Mesendoderm (in vitro differentiated cells): ENCODE results near the gene HOXC6.

ENCODE experiments used
- DNase-seq: peaks from one replicate; pipeline ENCODE4 v3.0.0; 2013
- H2AK5ac ChIP-seq: 2 replicates; pipeline ENCODE4 v1.6.1; 2013; ENCODE audit warnings: low read length, inconsistent platforms
- H2BK120ac ChIP-seq: 2 replicates; pipeline ENCODE4 v1.6.1; 2013; ENCODE audit warnings: low read depth, mild to moderate bottlenecking, low read length, moderate library complexity, mixed read lengths
- H2BK15ac ChIP-seq: replicated peaks from 2 replicates; pipeline ENCODE4 v1.6.1; 2013; ENCODE audit warnings: low read depth, mild to moderate bottlenecking, moderate library complexity
- H2BK5ac ChIP-seq: 2 replicates; pipeline ENCODE4 v1.6.1; 2013; ENCODE audit warnings: low read length, inconsistent platforms
- H3K18ac ChIP-seq: 2 replicates; pipeline ENCODE4 v1.6.1; 2013; ENCODE audit warnings: mild to moderate bottlenecking, low read length, mixed read lengths
- H3K23ac ChIP-seq: one replicate; pipeline ENCODE4 v1.6.1; 2013; ENCODE audit warnings: low read length
- H3K27ac ChIP-seq: 2 replicates; pipeline ENCODE4 v1.5.1; 2013; ENCODE audit warnings: low read depth, mild to moderate bottlenecking, inconsistent platforms, low read length, moderate library complexity
- H3K27me3 ChIP-seq: 2 replicates; pipeline ENCODE4 v1.6.1; 2013; ENCODE audit warnings: low read length, control low read depth, mild to moderate bottlenecking, inconsistent platforms; ENCODE audit not compliant: insufficient read depth, poor library complexity
- H3K36me3 ChIP-seq: 2 replicates; pipeline ENCODE4 v1.6.1; 2013; ENCODE audit warnings: low read length, inconsistent platforms; ENCODE audit not compliant: control insufficient read depth, insufficient read depth
- H3K4ac ChIP-seq: one replicate; pipeline ENCODE4 v1.6.1; 2013; ENCODE audit warnings: low read depth, mild to moderate bottlenecking, low read length, moderate library complexity
- H3K4me1 ChIP-seq: 2 replicates; pipeline ENCODE4 v1.6.1; 2013; ENCODE audit warnings: low read depth, low read length, inconsistent platforms; ENCODE audit not compliant: control insufficient read depth
- H3K4me2 ChIP-seq: 2 replicates; pipeline ENCODE4 v1.6.1; 2013; ENCODE audit warnings: low read length
- H3K4me3 ChIP-seq: 2 replicates; pipeline ENCODE4 v1.5.1; 2013; ENCODE audit warnings: mild to moderate bottlenecking, low read length
- H3K56ac ChIP-seq: one replicate; pipeline ENCODE4 v1.6.1; 2013; ENCODE audit warnings: low read length
- H3K79me1 ChIP-seq: 2 replicates; pipeline ENCODE4 v1.6.1; 2013; ENCODE audit warnings: low read length, inconsistent platforms
- H3K79me2 ChIP-seq: 2 replicates; pipeline ENCODE4 v1.6.1; 2013; ENCODE audit warnings: mild to moderate bottlenecking, low read length; ENCODE audit not compliant: control insufficient read depth, insufficient read depth
- H3K9ac ChIP-seq: 2 replicates; pipeline ENCODE4 v1.6.1; 2013; ENCODE audit warnings: low read length, inconsistent platforms
- H4K5ac ChIP-seq: one replicate; pipeline ENCODE4 v1.6.1; 2013; ENCODE audit warnings: low read length
- H4K8ac ChIP-seq: one replicate; pipeline ENCODE4 v1.6.1; 2013; ENCODE audit warnings: low read depth, mild to moderate bottlenecking, control low read depth, low read length, moderate library complexity
- WGBS: extraction: QIAGEN DNeasy Blood & Tissue Kit; methylation state at CpG from one replicate; pipeline ENCODE4 v1.1.7; 2013; ENCODE audit warnings: low lambda C conversion rate, missing lambda C conversion rate; ENCODE audit not compliant: insufficient coverage; ENCODE audit errors: extremely low coverage; 5-methylcytosine and 5-hydroxymethylcytosine counted together

Gene HOXC6

DNA sequence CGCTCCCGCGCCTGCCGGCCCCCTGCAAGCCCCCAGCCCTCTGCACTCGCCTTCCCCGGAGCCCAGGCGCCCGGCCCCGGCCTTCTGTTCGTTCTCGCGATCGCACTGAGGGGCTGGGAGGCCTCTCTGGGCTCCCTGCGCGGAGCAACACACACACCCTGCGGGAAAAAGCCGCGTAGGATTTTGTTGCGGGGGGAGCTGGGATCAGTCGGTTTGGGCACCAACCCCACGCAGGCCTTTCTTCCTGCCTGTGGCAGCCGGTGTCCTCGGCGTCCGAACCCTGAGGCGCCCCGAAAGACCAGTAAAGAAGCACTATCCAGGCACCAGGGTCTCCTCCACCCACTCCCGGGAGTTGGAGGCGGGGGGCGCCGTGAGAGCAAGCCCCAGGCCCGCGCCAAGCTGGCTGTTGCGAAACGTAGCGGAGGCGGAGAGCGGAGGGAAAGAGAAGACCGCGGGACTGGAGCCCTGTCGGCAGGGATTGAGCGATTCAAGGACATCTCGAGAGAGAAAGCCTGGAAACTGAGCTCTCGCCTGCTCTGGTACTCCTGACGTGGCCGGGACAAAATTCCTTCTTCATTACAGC lies 2.7 kb downstream of the HOXC6 start:
- Histone ChIP-seq H4K5ac (no peak overlapping the region), H3K4me2 (no peak overlapping the region), H3K27me3 (peaks cover 87% of the 10 kb centered on the region), H2BK120ac (no peak overlapping the region), H3K27ac (no peak overlapping the region), H2BK15ac (no peak overlapping the region), H4K8ac (no peak overlapping the region), H3K4me1 (no peaks in the 10 kb centered on the region), H3K23ac (no peak overlapping the region), H2AK5ac (no peak overlapping the region), H3K79me2 (no peaks in the 10 kb centered on the region), H3K36me3 (no peaks in the 10 kb centered on the region), H3K4me3 (no peak overlapping the region), H3K79me1 (no peaks in the 10 kb centered on the region), H3K18ac (no peak overlapping the region), H3K56ac (no peak overlapping the region), H3K9ac (no peak overlapping the region), H3K4ac (no peak overlapping the region), H2BK5ac (no peak overlapping the region)
- WGBS = no CpG with 5 or more reads among the region's 46 CpGs
- DNase-seq = peak; percentile 80

DNA sequence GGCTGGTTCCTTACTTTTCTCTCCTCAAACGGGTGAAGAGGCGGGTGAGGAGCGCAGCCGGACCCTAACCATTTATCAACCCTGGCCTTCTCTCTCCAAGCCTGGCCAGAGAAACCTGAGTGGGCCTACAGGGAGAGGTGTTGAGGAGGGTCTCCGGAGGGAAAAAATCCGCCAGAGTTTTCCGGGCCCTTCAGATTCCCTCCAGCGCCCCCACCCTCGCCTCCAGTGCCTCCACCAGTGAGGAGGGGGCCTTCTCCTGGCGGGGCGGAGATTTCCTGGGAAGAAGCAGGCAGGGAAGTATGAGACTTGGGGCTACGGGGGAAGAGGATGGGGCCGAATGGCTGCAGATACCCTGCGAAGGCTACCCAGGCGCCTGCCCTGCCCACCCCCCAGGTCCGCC lies 3.2 kb downstream of the HOXC6 start:
- Histone ChIP-seq H4K5ac (no peak overlapping the region), H3K9ac (no peak overlapping the region), H3K23ac (no peak overlapping the region), H3K27me3 (peaks cover 86% of the 10 kb centered on the region), H3K79me1 (no peaks in the 10 kb centered on the region), H3K56ac (no peak overlapping the region), H3K36me3 (no peaks in the 10 kb centered on the region), H2AK5ac (no peak overlapping the region), H3K4me2 (no peak overlapping the region), H3K18ac (no peak overlapping the region), H3K4ac (no peak overlapping the region), H2BK15ac (no peak overlapping the region), H2BK120ac (no peak overlapping the region), H4K8ac (no peak overlapping the region), H3K4me1 (no peaks in the 10 kb centered on the region), H2BK5ac (no peak overlapping the region), H3K4me3 (no peak overlapping the region), H3K79me2 (no peaks in the 10 kb centered on the region), H3K27ac (no peak overlapping the region)
- DNase-seq = no peak
- no CpG with 5 or more reads among the region's 16 CpGs for WGBS

DNA sequence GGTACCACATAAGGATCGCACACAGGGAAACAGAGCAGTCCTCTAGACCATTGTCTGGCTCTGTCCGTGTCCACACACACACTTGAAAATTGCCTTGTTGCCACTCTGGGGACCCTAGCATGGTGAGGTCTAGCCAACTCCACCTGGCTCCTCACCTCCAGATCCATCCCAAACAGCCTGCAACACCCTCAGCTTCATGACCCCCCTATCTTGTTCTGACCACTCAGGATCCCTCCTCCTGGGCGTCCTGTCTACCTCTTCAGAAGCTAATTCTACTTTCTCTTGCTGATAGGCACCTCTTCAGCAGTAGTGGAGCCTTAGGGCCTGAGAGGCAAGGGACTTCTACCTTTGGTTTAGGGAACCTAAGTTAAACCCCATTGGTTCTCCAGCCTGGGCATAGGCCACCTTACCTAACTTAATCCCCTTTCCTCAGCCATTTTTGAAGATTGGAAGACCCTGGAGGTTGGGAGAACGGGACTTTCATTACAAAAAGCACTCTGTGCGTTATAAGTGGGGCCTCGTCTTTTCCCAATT lies 3.9 kb downstream of the HOXC6 start:
- Histone ChIP-seq H3K9ac (no peak overlapping the region), H3K23ac (no peak overlapping the region), H3K36me3 (no peaks in the 10 kb centered on the region), H3K4me3 (no peak overlapping the region), H3K27ac (no peak overlapping the region), H3K4me2 (no peak overlapping the region), H3K4me1 (no peaks in the 10 kb centered on the region), H3K56ac (no peak overlapping the region), H4K8ac (no peak overlapping the region), H3K27me3 (peaks cover 86% of the 10 kb centered on the region), H4K5ac (no peak overlapping the region), H2BK120ac (no peak overlapping the region), H2AK5ac (no peak overlapping the region), H3K79me2 (no peaks in the 10 kb centered on the region), H3K79me1 (no peaks in the 10 kb centered on the region), H3K4ac (no peak overlapping the region), H2BK5ac (no peak overlapping the region), H3K18ac (no peak overlapping the region), H2BK15ac (no peak overlapping the region)
- WGBS = no CpG with 5 or more reads among the region's 6 CpGs
- DNase-seq = no peak

DNA sequence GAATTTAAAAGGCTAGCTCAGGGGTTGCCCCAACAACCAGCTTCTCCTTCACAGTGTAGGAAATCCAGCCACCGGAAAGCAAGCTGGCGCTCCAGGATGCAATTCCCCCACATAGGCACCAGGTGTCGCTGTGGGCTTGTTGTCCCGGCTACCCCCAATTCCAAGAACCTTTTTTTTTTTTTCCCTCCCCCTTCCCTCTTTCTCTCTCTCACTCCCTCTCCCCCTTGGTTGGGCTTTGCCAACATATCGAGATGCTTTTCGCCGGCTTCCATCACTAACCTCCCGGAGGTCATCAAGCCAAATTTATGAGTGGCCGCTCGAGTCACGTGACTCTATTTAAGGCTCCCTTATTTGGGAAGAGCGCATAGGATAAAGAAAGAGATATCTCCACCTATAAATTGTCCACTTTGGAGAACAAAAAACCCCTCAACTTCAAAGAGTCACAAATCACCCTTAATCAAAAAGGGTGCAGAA lies 4.4 kb downstream of the HOXC6 start, which contains the start of gene HOXC5:
HOXC5 (plus strand) TSS at position 424 of the 474 bp plus-strand sequence. CDS start 73 bp downstream, outside the sequence.
- H3K27ac ChIP-seq = no peak within 1 kb of the TSS
- DNase-seq = peak; percentile 89

DNA sequence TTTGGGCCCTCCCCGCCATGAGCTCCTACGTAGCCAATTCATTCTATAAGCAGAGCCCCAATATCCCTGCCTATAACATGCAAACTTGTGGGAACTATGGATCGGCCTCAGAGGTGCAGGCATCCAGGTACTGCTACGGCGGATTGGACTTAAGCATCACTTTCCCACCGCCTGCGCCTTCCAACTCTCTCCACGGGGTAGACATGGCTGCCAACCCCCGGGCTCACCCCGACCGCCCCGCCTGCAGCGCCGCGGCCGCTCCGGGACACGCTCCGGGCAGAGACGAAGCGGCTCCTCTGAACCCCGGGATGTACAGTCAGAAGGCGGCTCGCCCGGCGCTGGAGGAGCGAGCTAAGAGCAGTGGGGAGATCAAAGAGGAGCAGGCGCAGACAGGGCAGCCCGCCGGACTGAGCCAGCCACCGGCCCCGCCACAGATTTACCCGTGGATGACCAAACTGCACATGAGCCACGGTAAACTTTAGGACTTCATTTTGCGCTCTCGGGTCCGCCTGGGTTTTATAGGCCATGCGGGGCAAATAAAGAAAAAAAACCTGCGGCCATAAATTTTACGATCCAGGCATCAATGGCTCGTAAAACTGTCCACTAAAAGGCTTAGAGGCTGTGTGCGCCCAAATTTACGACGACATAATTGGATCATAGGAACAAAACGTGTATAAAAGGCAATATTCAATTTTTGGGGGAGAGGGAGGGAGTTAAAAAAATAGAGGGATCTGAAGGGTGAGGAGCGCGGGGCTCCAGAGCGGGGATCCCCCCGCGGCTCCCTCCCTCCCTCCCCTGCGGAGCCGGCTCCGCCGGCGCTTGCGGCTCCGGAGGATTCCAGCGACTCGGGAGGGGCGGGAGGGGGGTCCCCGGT lies 5.1 kb downstream of the HOXC6 start:
- H4K5ac ChIP-seq = no peak overlapping the region
- no peaks in the 10 kb centered on the region for H3K4me1 ChIP-seq
- no peak overlapping the region for H3K27ac ChIP-seq
- no peak overlapping the region for H3K23ac ChIP-seq
- H3K4ac ChIP-seq = no peak overlapping the region
- H3K56ac ChIP-seq = no peak overlapping the region
- H2BK15ac ChIP-seq = no peak overlapping the region
- no CpG with 5 or more reads among the region's 61 CpGs for WGBS
- no peak overlapping the region for H3K4me2 ChIP-seq
- H3K4me3 ChIP-seq = no peak overlapping the region
- no peaks in the 10 kb centered on the region for H3K79me1 ChIP-seq
- no peaks in the 10 kb centered on the region for H3K36me3 ChIP-seq
- no peaks in the 10 kb centered on the region for H3K79me2 ChIP-seq
- peaks cover 88% of the 10 kb centered on the region for H3K27me3 ChIP-seq
- no peak overlapping the region for H4K8ac ChIP-seq
- no peak overlapping the region for H2BK5ac ChIP-seq
- H3K18ac ChIP-seq = no peak overlapping the region
- no peak overlapping the region for H2BK120ac ChIP-seq
- H2AK5ac ChIP-seq = no peak overlapping the region
- no peak overlapping the region for H3K9ac ChIP-seq
- DNase-seq = no peak

More for the DNA sequence above, 4.4 kb downstream of the HOXC6 start, which contains the start of gene HOXC5:
- Histone ChIP-seq H2BK5ac (no peak within 1 kb of the TSS), H3K4me1 (no peaks in the 10 kb centered on the region), H3K56ac (no peak within 1 kb of the TSS), H2BK15ac (no peak within 1 kb of the TSS), H3K79me2 (no peaks in the 10 kb centered on the region), H3K18ac (no peak within 1 kb of the TSS), H2AK5ac (no peak within 1 kb of the TSS), H4K5ac (no peak within 1 kb of the TSS), H3K9ac (no peak within 1 kb of the TSS), H3K23ac (no peak within 1 kb of the TSS), H3K4me2 (no peak within 1 kb of the TSS), H3K4me3 (no peak within 1 kb of the TSS), H3K27me3 (peaks cover 86% of the 10 kb centered on the region), H4K8ac (no peak within 1 kb of the TSS), H3K79me1 (no peaks in the 10 kb centered on the region), H3K4ac (no peak within 1 kb of the TSS), H2BK120ac (no peak within 1 kb of the TSS), H3K36me3 (no peaks in the 10 kb centered on the region)
- WGBS = no CpG with 5 or more reads among the region's 12 CpGs
